HEK293T (cell line): ENCODE measurements around the gene KLHL26.

Experiments used
- CTCF ChIA-PET: fragments of 350-600 bp; formaldehyde crosslinking; extraction: SDS; loops from one replicate; lab custom pipeline; 2021; ENCODE audit warnings: antibody characterized with exemption, inconsistent platforms; lab: Yijun Ruan, JAX
- POLR2A ChIA-PET: fragments of 350-600 bp; formaldehyde crosslinking; extraction: SDS; loops from one replicate; lab custom pipeline; 2020; ENCODE audit warnings: antibody characterized with exemption, inconsistent platforms; lab: Yijun Ruan, JAX
- DNase-seq: peaks from one replicate; pipeline ENCODE4 v3.0.0; 2012; ENCODE audit warnings: mixed read lengths; ENCODE audit errors: extremely low spot score
- ARNT ChIP-seq: fragments of 450-650 bp; IDR thresholded peaks from 2 replicates; pipeline ENCODE4 v1.6.1; 2017; ENCODE audit warnings: mild to moderate bottlenecking
- BHLHE40 ChIP-seq: fragments of 450-650 bp; IDR thresholded peaks from 2 replicates; pipeline ENCODE4 v1.6.1; 2016; ENCODE audit warnings: mild to moderate bottlenecking, moderate library complexity, borderline replicate concordance
- CTBP1 ChIP-seq: fragments of 450-650 bp; IDR thresholded peaks from 2 replicates; pipeline ENCODE4 v1.6.1; 2016; ENCODE audit warnings: borderline replicate concordance
- ELF4 ChIP-seq: fragments of 450-650 bp; IDR thresholded peaks from 2 replicates; pipeline ENCODE4 v1.6.1; 2017; ENCODE audit warnings: antibody characterized with exemption
- FOXA1 ChIP-seq: fragments of 450-650 bp; IDR thresholded peaks from 2 replicates; pipeline ENCODE4 v1.6.1; 2016; ENCODE audit warnings: mild to moderate bottlenecking
- FOXK2 ChIP-seq: fragments of 450-650 bp; IDR thresholded peaks from 2 replicates; pipeline ENCODE4 v1.6.1; 2016; ENCODE audit warnings: mild to moderate bottlenecking
- FOXM1 ChIP-seq: fragments of 450-650 bp; IDR thresholded peaks from 2 replicates; pipeline ENCODE4 v1.6.1; 2017; ENCODE audit warnings: mild to moderate bottlenecking, borderline replicate concordance
- HDGF ChIP-seq: fragments of 450-650 bp; IDR thresholded peaks from 2 replicates; pipeline ENCODE4 v1.6.1; 2017; ENCODE audit warnings: antibody characterized with exemption, borderline replicate concordance
- L3MBTL2 ChIP-seq: fragments of 450-650 bp; conservative IDR thresholded peaks from 2 replicates; pipeline ENCODE4 v1.6.1; 2016; ENCODE audit warnings: mild to moderate bottlenecking
- LEF1 ChIP-seq: fragments of 450-650 bp; IDR thresholded peaks from 2 replicates; pipeline ENCODE4 v1.6.1; 2017; ENCODE audit warnings: mild to moderate bottlenecking, borderline replicate concordance
- NFRKB ChIP-seq: fragments of 450-650 bp; IDR thresholded peaks from 2 replicates; pipeline ENCODE4 v1.6.1; 2016; ENCODE audit warnings: mild to moderate bottlenecking, moderate library complexity
- SP1 ChIP-seq: fragments of 450-650 bp; IDR thresholded peaks from 2 replicates; pipeline ENCODE4 v1.6.1; 2017
- SUZ12 ChIP-seq: fragments of 450-650 bp; IDR thresholded peaks from 2 replicates; pipeline ENCODE4 v1.6.1; 2016; ENCODE audit warnings: mild to moderate bottlenecking
- TARDBP ChIP-seq: fragments of 450-650 bp; IDR thresholded peaks from 2 replicates; pipeline ENCODE4 v1.6.1; 2016
- ZNF384 ChIP-seq: fragments of 450-650 bp; IDR thresholded peaks from 2 replicates; pipeline ENCODE4 v1.6.1; 2016
- TF ChIP-seq, protein P1 (sequence below): fragments of 450-650 bp; IDR thresholded peaks from 2 replicates; pipeline ENCODE4 v1.6.1; 2016

The KLHL26 gene

DNA sequence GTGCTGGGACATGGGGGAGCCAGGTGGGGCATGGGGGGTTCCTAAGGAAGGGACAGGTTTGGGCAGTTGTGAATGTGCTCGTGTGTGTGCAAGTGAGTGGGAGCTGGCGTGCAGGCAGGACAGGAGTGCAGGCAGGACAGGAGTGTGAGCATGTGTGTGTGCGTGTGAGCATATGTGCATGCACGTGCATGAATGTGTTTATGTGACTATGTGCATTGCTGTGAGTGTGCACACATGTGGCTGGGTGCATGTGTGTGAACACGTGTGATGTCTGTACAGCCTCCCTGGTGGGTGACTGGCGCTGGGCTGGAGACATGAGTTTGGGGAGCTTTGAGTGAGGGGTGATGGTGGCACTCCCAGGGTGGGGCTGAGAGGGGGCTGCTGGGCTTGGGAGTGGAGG lies 80.0 kb downstream of the KLHL26 start:
- no peak for TF ChIP-seq ZNF384
- no peak for TF ChIP-seq ELF4
- TF ChIP-seq L3MBTL2 = no peak
- DNase-seq = no peak
- ChIA-PET CTCF (no interaction called here), POLR2A (no interaction called here)

DNA sequence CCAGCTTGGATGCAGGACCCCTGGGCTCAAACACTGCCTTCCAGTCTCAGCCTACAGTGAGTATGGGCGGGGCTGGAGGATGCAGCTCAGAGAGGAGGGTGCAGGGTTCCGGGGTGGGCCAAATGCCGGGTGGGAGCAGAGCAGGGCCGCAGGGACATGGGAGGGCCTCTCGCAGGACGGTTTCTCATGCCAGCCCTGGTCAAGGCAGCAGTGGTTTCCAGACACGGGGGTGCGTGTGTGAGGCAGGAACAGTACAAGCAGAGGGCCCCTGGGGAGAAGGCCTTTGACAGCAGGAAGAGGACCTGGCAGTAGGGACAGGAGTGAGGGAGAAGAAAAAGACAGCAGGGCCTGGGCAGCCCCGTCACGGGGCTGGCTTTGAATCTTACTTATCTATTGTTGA lies 80.8 kb downstream of the KLHL26 start:
- DNase-seq = no peak
- ChIA-PET CTCF (no interaction called here), POLR2A (no interaction called here)
- TF ChIP-seq FOXA1 (no peak), HDGF (no peak), LEF1 (no peak)

DNA sequence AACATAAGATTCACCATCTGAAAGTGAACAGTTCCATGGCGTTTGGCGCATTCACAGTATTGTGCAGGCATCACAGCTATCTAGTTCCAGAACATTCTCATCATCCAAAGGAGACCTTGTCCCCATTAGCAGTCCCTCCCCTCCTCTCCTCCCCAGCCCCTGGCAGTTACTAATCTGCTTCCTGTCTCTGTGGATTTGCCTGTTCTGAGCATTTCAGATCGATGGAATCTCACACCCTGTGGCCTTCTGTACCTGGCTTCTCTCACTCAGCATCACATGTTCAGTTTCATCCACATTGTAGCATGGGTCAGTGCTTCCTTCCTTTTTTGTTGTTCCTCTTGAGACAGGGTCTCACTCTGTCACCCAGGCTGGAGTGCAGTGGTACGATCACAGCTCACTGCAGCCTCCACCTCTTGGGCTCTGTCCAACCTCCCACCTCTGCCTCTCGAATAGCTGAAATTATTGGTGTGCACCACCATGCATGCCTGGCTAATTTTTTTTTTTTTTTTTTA lies 81.2 kb downstream of the KLHL26 start:
- TF ChIP-seq HDGF (no peak), ZNF384 (no peak), FOXM1 (no peak), CTBP1 (no peak), ARNT (no peak), TARDBP (no peak), ELF4 (no peak), NFRKB (no peak), BHLHE40 (no peak)
- DNase-seq = no peak
- CTCF ChIA-PET = no interaction called here
- POLR2A ChIA-PET = no interaction called here

DNA sequence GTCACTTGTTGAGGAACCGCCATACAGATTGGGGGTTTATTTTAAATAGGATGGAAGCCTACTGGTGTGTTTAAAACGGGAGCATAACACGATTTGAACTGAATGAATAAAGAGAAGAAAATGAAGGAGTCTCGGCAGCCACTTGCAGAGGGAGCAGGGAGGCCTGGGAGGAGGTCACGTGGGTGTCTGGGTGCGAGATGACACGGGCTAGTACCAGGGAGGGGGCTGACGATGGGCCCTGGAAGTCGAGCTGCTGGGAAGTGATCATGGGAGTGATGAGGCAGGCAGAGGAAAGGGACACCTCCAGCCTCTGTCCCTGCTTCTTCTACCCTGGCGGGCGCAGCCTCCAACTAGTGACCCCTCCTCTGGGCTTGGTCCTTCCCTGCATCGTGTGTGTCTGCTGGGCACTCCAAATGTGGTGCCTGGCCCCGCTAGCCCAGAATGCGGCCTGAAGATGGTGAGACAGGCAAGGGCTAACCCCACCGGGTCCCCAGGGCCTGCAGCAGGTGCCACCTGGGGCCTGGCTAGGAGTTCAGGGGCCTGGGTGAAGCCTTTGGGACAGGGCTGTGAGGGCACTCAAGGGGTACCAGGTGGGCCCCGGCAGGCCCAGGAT lies 82.1 kb downstream of the KLHL26 start:
- ChIA-PET POLR2A (no interaction called here), CTCF (no interaction called here)
- DNase-seq = no peak
- TF ChIP-seq ELF4 = no peak
- no peak for TF ChIP-seq NFRKB
- TF ChIP-seq HDGF = no peak
- TF ChIP-seq FOXA1 = no peak
- no peak for TF ChIP-seq FOXM1
- TF ChIP-seq, protein P1, sequence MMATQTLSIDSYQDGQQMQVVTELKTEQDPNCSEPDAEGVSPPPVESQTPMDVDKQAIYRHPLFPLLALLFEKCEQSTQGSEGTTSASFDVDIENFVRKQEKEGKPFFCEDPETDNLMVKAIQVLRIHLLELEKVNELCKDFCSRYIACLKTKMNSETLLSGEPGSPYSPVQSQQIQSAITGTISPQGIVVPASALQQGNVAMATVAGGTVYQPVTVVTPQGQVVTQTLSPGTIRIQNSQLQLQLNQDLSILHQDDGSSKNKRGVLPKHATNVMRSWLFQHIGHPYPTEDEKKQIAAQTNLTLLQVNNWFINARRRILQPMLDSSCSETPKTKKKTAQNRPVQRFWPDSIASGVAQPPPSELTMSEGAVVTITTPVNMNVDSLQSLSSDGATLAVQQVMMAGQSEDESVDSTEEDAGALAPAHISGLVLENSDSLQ = no peak
- no peak for TF ChIP-seq FOXK2
- no peak for TF ChIP-seq SP1
- TF ChIP-seq CTBP1 = no peak

DNA sequence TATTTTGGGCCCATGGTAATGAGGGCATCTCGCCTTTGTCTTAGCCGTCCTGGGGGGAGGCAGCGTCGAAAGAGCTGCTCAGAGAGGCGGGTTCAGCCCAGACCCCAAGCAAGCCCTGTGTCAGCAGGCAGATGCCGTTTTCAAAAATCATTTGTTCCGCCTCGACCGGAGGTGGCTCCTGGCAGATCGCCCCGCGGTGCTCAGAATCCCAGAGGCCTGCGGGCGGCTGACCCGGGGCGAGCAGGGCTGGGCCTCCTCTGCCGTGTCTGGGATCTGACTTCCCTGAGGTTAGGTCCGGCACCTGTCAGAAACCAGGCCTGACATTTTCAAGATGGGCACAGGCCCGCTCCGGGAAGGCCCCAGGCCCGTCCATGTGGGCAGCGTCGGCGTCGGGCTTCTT lies 82.7 kb downstream of the KLHL26 start:
- DNase-seq = no peak
- TF ChIP-seq ZNF384 (no peak), ELF4 (no peak), SP1 (no peak), BHLHE40 (no peak), SUZ12 (no peak), FOXA1 (no peak)
- POLR2A ChIA-PET = no interaction called here
- CTCF ChIA-PET = interaction anchor here (0.6 kb wide), 1 partner anchor 88 kb away, joined by 7 read pairs; no protein-coding TSS in a partner anchor
